Stimulated activated CD4-positive, alpha-beta T cell treated with anti-CD3 and anti-CD28 coated beads, Interleukin-4, amount 100 ng/mL, for 48 hours (primary cell): ENCODE results near the gene MYO18A.
A peak's percentile ranks its signal among the peaks of the same experiment; 100 is the strongest.
"Not testable (repeated sequence)": the region's sequence is repeated elsewhere in the genome, so short reads cannot be mapped to it uniquely, and the experiment has no call there.

ENCODE experiments used
- DNase-seq, 2 donors: peaks; one replicate each; pipeline ENCODE4 v3.0.0-alpha.2; 2020; ENCODE audit warnings: low read depth in 2 of 2

Gene MYO18A

DNA sequence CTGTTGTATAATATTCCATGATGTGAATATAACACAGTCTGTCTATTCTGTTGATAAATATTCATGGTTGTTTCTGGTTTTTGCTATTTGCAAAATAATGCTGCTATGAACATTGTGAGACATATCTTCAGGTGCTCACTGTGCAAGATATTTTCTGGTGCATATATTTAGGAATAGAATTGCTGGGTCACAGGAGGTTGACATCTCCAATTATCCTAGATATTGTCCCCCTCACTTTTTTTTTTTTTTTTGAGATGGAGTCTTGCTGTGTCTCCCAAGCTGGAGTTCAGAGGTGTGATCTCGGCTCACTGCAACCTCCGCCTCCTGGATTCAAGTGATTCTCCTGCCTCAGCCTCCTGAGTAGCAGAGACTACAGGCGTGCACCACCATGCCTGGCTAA lies 14.5 kb upstream of the MYO18A start:
- no peak for DNase-seq

DNA sequence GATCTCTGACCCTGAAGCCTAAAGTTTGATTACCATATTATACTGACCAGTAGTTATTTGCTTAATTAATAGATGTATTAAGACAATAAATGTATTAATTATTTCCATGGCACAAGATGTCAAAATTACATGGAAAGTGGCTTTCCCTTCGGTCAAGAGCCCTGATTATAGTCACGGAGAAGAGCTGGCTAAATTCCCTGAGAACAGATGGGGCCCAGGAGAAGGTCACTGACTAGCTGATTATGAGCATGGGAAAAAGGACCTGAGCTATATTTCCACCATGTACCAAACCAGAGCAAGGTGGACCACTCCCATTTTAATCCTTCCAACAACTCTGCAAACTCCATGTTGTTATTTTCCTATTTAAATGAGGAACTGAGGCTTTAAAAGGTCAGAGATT lies 12.9 kb upstream of the MYO18A start:
- no peak for DNase-seq

DNA sequence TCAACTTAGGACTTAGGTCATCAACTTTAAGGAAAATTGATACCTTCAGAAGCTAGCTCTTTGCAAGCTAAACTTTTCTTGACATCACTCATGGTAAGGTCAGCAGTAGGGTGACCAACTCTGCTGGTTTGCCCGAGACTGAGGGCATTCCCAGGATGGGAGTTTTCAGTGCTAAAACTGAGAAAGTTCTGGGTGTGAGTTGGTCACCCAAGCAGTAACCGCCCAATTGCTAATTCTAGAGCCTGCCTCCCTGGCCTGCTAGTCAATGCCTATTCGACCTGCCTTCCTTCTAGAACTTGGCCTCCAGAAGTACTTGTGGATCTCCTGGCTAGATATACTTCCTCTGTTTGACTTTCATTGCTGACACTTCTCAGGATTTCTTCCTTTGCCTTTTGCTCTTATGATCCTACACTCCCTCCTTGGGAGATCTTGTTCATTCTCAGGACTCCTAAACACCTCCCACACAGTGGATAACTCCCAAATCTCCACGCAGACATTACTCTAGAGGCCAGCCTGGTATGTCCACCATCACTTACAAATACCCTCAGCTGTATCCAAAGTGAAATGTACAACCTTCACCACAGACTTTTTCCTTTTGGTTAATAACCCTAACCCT lies 10.5 kb upstream of the MYO18A start:
- DNase-seq = no peak

DNA sequence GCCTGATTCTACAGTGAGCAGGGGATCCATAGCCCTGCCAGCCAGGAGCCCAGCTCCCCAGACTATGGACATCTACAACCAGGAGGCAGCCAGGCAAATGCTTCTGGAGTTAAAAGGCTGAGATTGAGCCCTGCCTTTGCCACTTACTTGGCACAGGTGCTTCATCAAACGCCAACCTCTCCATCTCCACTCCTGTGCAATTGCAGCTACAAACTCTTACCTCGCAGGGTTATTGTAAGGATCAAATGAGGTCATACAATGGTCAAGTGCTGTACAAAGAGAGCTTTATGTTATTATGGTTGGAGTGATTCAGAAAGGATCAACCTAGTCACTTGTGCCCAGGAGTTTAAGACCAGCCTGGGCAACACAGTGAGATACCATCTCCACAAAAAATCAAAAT lies 9.8 kb upstream of the MYO18A start:
- no peak for DNase-seq

DNA sequence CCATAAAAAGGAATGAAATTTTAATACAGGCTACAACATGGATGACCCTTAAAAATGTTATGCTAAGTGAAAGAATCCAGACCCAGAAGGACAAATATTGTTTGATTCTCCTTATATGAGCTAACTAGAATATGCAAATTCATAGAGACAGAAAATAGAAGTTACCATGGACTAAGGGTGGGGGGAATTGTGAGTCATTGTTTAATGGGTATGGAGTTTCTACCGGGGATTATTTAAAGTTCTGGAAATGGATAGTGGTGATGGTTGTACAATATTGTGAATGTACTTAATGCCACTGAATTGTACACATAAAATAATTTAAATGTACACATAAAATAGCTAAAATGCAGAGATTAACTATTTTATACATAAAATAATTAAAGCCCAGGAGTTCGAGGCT lies 9.2 kb upstream of the MYO18A start:
- no peak for DNase-seq

DNA sequence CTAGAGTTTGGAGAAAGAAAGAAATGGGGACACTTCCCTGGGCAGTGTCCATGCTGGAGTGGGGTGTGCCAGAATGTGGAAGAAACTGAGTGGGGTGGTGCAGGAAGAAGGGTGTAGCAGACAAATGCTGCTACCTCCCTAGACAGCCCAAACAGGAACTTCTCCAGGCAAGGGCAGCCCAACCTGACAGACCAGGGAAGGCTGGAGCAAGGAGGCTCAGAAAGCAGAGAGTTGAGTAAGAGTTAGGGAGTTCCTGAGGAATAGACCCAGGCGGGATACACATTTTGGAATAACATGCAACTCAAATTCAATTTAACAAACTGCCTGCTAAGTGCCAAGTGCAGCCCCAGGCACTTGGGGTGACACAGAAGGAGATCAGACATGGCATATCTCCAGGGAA lies 1.0 kb upstream of the MYO18A start:
- no peak for DNase-seq

DNA sequence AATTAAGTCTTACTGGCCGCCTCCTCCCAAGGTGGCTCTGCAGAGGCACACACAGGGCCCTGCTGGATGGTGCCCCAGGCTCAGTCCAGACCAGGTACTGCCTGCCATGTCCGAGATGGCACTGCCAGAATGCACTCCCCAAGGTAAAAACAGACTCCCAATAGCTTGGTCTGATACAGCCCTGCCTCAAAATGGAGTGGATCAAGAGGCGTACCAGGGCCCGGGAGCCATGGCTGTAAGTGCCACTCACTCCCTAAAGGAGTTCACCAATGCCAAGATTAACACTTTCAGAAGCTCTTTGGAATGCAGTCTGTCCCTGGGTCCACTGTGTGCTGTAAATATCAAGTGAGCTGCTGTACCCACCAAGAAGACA lies 576 bp upstream of the MYO18A start:
- DNase-seq = no peak

DNA sequence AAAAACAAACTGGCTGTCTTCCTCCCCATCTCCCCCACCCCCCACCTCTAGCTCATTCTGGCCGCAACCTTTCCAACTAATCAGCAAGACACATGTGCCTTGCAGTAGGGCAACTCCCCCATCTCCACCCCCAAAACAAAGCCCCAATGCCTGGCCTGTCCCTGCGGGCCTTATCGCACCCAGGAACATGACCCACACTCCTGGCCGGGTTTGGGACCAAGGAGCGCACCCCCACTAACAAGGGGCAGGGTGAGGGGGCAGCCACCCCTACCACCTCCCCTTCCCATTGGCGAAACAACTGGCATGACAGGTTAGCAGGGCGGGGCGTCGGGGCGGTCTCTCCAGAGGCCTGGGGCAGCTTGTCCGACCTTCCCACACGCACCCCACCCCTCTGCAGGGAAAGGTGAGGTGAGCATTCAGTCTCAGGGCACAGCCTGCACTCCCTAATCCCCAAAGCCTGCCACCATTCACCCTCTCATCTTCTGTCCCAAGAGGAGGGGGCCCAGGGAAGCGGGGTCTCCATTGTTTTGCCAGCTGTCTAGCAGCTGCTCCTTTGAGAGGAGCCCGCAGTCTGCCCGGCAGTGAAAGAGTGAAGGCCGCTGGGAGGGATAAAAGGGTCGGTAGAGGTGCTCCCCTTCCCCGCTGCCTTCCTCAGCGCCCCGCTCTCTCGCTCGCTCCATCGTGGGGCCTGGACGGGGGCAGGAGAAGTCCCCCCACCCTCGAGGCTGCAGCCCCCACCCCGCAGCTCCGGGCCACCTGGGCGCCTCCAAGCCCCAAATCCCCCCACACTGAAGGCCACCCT lies 765 bp downstream of the MYO18A start:
- no peak for DNase-seq

DNA sequence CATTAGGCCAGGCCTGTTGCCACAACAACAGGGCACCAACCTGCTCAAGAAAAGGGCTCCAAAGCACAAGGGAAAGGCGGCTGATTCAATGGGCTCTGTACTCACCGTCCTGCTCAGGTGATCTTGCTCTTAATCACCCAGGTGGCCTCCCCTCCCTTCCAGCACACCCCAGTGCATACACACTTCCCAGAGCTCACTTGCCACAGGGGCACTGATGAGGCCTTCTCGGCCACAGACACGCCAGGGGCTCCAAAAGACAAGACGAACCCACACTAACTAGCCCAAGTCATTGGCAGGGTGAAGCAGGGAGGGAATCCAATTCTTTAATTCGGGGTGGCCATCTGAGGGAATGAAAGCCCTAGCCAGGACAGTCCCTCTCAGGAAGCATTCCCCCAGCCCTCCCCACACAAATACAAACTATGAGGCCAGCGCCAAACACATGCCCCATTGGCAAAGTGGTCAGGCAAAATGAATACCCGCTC lies 1.4 kb downstream of the MYO18A start:
- no peak for DNase-seq

DNA sequence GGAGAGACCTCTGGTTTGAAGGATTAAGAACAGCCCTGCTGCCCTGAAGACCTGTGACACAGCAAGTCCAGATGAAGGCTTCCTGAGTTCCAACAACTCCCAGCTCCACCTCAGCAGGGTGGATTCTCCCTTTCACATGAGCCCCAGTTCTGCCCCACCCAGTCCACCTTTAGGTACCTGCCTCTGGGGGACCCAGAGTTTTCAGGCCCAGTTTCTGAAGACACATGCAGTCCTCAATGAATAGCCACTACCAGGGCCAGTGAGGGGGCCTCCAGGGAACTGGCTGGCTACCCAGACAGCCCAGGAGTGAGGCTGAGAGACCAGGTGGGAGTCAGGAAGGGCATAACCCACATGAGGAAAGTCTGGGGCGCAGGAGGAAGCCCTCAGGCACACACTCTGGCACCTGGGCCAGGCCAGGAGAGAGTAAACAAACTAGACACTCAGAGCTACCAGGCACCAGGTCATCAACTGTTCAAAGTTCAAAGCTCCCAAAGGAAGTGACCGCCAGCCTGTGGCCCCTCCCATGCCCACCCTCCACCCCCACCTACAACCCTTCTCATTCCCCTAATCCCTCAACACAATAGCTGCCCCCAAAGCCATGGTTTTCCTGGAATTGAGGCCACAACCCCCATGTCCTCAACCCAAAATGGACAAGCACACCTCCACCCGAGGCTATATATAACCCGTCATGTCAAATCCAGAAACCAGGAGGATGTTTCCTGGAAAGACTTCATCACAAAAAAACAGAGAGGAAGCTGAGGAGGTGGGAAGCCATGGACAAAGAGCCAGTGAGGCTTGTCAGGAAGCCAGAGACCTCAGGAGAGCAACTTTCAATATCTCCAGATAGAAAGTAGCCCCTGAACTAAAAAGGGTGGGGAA lies 2.1 kb downstream of the MYO18A start:
- DNase-seq = no peak

DNA sequence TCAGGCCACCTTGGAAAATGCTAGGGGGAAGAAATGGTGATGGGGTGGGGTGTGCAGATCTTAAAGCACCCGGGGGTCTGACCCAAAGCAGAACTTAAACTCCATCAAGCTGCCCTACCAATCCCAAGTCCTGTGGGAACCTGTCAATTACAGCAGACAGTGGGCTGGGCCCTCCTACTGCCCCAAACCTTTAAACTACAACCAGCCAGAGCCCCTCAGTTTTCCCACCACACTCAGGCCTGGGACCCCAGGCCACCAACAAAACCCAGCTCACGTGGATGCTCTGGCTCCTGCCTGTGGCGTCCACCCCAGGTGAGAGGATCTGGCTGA lies 2.7 kb downstream of the MYO18A start:
- no peak for DNase-seq

DNA sequence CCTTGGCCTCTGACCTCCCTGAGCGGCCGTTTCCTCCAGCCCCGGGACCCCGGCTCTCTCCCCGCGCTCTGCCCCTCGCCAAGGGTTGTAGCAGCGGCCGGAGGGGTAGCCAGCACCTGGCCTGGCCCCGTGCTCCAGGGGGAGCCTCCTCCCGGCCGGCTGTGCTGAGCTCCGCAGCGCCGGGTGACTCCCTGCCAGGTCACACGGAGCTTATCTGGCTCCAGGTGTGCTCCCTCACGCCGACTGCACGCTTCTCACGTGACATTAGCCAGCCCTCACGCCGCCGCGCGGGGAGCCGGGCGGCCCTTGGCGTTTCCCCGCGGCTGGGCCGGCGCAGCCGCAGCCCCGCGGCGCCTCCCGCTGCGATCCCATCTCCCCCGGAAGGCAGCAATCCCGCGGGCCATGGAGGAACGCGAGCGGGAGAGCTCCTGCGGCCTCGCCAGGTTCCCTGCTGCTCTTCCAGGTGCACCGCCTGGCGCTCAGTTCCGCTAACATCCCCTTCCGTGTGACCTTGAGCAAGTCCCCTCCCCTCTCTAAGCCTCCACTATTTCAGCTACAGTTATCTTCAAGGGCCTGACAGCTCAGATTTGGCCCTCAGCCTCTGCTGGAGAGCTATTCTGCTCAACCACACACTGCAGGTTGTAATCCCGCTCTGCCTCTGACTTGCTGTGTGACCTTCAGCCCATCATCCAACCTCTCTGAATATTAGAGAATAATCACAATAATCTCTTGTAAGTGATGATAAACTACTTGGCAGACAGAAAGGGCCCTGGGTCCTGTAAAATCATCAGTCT lies 3.4 kb downstream of the MYO18A start:
- peak; percentile 35 to 43 for DNase-seq

DNA sequence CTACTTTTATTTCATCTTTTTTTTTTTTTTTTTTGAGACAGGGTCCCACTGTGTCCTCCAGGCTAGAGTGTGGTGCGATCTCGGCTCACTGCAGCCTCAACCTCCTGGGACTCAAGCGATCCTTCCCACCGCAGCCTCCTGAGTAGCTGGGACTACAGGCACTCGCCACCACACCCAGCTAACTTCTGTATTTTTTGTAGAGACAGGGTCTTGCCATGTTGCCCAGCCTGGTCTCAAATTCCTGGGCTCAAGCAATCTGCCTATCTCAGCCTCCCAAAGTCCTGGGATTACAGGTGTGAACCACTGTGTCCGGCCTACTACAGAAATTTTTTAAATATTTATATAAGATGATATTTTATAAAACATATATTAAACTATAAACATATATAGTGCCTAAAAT lies 4.8 kb downstream of the MYO18A start:
- no peak for DNase-seq

DNA sequence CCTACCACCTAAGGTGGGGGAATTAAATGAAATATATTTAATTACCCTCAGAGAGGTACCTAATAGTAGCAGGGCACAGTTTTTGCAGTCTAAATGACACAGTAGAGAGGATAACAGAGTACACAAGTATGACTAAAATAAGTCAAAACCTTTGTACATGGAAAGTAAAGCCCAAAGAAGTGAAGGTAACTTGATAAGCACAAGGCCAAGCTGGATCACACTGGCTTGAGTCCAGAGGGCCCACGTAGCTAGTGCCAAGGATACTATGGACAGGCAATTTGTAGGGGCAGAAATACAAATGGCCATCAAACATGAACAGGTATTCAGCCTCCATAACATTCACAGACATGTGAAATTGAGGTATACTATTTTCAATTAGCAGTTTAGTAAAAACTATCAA lies 7.6 kb downstream of the MYO18A start:
- no peak for DNase-seq

DNA sequence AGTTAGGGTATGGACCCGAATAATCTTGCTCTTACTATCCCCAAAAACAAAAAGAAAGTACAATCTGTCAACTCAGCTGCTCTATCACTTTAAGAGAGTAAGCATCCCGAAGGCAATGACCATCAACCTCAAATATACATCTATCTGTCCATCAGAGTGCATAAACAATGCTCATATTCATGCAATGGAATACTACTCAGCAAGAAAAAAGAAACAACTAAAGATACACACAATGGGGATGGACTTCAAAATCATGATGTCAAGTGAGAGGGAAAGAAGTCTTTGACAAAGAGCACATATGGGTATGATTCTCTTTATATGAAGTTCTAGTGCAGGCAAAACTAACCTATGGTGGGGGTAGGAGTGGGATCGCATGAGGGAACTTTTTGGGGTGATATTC lies 9.5 kb downstream of the MYO18A start:
- no peak for DNase-seq

DNA sequence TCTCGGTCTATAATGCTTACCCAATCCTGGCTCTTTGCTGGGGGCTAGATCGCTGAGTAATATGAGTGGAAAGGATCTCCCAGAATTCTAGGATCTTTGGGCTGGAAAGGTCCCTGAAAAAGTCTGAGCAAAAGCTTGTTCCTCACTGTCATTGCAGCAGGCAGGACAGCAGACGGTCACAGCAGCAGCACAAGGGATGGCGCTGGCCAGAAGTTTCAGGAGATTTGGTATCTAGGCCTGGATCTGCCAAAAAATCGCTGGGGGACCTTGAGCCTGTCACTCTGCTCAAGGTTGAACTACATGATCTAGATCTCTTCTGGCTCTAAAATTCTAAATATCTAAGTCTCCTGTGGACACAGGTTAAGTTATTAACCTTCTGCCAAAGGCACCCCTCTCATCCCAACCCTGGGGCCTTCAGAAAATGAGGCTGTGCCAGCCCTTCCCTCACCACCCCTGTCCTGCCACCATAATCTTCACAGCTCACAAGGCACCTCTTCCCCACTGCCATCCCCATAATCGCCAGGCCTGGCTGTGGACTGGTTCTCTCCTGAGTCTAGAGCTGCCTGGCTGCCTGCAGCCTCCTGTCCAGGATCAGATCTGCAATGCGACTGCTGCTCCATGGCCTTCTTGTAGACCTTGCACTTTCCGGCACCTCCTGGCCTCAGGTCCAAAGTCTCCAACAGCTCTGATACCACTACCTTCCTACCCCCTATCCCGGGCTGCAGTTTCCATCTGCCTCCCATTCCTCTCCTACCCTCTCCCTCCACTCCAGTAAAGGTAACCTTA lies 10.2 kb downstream of the MYO18A start:
- no peak for DNase-seq

DNA sequence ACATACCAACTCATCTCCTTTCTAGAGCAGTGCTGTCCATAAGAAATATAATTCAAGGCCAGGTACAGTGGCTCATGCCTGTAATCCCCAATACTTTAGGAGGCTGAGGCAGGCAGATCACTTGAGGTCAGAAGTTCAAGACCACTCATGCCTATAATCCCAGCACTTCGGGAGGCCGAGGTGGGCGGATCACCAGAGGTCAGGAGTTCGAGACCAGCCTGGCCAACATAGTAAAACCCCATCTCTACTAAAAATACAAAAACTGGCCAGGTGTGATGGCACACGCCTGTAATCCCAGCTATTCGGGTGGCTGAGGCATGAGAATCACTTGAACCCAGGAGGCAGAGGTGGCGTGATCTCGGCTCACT lies 11.5 kb downstream of the MYO18A start:
- not testable (repeated sequence) for DNase-seq

DNA sequence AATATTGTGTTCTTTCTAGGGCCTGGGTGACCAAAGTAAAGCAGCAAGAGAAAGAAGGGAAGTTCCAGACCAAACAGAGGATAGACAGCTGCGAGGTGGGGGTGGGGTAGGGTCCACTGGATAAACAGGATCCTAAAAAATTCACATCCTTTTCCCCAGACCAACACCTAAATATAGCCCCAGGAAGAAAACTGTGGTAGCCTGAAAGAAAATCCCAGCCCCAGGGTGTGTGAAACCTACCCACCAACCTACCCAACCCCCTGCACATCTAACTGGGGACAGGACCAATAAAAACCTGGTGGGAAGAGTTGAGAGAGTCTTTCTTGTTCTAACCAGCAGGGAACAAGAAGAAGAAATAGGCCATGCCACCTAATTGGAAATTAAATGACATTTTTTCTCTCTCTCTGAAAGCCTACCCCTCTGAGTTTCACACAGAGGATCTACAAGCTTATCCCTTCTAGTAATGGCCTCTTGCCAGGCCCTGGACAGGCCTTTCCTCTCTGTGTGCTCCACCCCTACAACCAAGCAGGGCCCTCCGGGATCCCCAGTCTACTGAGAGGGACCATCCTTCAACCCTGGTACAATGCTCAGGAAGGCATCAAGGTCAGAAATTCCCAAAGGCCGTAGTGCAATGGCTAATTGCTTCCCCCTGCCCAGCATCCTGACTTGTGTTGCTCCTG lies 12.0 kb downstream of the MYO18A start:
- no peak for DNase-seq

DNA sequence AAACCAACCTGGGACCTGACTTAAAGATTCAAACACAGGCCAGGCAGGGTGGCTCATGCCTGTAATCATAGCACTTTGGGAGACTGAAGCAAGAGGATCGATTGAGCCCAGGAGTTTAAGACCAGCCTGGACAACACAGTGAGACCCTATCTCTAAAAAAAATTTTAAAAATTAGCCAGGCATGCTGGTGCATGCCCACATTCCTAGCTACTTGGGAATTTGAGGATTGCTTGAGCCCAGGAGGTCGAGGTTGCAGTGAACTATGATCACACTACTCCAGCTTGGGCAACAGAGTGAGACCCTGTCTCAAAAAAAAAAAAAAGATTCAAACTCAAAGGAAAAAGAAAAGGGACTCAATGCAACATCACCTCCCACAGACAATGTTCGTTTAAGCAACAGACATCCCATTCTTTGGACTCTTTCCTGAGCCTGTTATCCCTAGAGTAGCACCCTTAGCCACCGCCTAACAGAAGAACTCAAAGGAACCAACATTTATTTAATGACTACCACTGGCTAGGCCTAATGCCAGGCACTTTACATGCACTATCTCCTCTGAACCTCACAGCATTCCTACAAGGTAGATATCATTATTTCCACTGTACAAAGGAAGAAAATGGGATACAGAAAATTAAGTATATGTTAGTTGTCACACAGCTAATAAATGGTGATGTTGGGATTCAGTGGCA lies 12.7 kb downstream of the MYO18A start:
- no peak for DNase-seq

DNA sequence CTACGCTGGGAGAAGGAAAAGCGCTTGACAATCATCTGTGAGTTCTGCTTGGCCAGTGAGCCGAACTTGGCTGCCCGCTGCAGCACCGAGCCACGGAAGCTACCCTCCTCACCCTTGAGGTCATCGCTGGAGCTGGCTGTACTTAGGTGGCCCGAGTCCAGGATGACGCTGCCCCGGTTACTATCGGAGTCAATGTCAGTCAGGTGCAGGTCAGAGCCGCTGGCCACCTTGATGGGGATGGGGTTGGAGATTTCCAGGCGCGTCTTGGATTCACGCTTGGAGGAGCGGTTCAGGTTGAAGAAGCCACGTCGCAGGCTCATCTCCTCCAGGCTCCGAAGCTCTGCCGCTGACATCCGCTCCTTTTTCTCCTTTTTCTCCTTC lies 13.7 kb downstream of the MYO18A start:
- no peak for DNase-seq
